Mucosa of descending colon (tissue), 3 donors: ENCODE data around the gene VOPP1. TPM values are rescaled to one million over a fixed set of nuclear protein-coding genes. Genes with fewer than 3 reads are reported as not detected.

Experiments
- ATAC-seq: fragments of 200-7000 bp; cut with Tn5 transposase; one replicate; pipeline ENCODE4 v1.9.1; 2020; ENCODE audit warnings: mild to moderate bottlenecking, moderate library complexity
- DNase-seq, 3 donors: peaks; one replicate each; pipeline ENCODE4 v3.0.0-alpha.2; 2020
- H3K36me3 ChIP-seq: fragments of 200-600 bp; one replicate; pipeline ENCODE4 v1.8.0; 2021; ENCODE audit warnings: low read depth, mild to moderate bottlenecking
- H3K4me1 ChIP-seq: fragments of 200-600 bp; one replicate; pipeline ENCODE4 v1.8.0; 2021; ENCODE audit warnings: low read depth, mild to moderate bottlenecking
- H3K4me3 ChIP-seq: fragments of 200-600 bp; one replicate; pipeline ENCODE4 v1.8.0; 2021; ENCODE audit warnings: mild to moderate bottlenecking
- H3K9me3 ChIP-seq: fragments of 200-600 bp; one replicate; pipeline ENCODE4 v1.8.0; 2021; ENCODE audit warnings: mild to moderate bottlenecking
- intact Hi-C, 2 donors: fragments of 100-400 bp; cut with DNase I in 1 of 2; cut with micrococcal nuclease in 1 of 2; formaldehyde crosslinking; loops; one replicate each; pipeline versions ENCODE4 v1.11.0 to v1.11.1; 2022; cut with DNase I, micrococcal nuclease
- total RNA-seq, 3 donors: library from RNA; stranded (reverse); fragmentation: NEBNext Ultra II Directional in 2 of 3; extraction: Animal tissue kit (Norgen Biotek cat#: 25700) in 2 of 3; gene quantifications; one replicate each; pipeline versions ENCODE4 v1.2.1 to v1.2.4, GENCODE V29; 2021 to 2023
- TF ChIP-seq, protein P1 (sequence below): fragments of 200-600 bp; IDR thresholded peaks from one replicate; pipeline ENCODE4 v1.8.0; 2022; ENCODE audit warnings: antibody characterized with exemption, mild to moderate bottlenecking
- donor health status: DM: no; HTN: no; CAD: no; lungs with moderate emphysema.
- donor health status: DM: no; HTN: no; CAD: no.
- donor health status: DM: no; HTN: yes; CAD: no.

Gene VOPP1
- total RNA-seq, 3 donors from 2014 or later, result 57.8 to 83.5 (median 75.2) TPM

DNA sequence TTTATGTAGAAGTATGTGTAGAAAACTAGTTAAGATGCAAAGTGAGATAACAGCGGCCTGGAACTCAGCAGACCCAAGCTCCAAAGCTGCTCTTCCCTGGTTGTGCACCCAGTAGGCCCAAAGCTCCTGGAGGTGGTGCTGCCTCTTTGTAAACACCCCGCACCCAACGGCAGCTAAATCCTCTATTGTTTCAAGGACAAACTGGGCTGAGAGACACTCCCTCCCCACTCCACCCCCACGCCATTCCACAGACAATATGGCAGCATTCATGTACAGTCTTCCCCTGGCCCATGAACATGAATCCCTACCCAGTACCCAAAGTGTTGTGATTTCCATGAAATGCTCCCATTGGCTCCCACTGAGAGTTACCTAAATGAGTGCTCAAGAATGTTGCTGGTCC lies 73.5 kb downstream of the VOPP1 start:
- TF ChIP-seq, protein P1, sequence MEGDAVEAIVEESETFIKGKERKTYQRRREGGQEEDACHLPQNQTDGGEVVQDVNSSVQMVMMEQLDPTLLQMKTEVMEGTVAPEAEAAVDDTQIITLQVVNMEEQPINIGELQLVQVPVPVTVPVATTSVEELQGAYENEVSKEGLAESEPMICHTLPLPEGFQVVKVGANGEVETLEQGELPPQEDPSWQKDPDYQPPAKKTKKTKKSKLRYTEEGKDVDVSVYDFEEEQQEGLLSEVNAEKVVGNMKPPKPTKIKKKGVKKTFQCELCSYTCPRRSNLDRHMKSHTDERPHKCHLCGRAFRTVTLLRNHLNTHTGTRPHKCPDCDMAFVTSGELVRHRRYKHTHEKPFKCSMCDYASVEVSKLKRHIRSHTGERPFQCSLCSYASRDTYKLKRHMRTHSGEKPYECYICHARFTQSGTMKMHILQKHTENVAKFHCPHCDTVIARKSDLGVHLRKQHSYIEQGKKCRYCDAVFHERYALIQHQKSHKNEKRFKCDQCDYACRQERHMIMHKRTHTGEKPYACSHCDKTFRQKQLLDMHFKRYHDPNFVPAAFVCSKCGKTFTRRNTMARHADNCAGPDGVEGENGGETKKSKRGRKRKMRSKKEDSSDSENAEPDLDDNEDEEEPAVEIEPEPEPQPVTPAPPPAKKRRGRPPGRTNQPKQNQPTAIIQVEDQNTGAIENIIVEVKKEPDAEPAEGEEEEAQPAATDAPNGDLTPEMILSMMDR, result no peak
- intact Hi-C loops, result no loop called here
- Histone ChIP-seq H3K9me3 (no peaks in the 10 kb centered on the region), H3K4me1 (no peaks in the 10 kb centered on the region), H3K4me3 (no peak overlapping the region), H3K36me3 (no peaks in the 10 kb centered on the region)
- ATAC-seq, result no peak
- DNase-seq, result no peak

DNA sequence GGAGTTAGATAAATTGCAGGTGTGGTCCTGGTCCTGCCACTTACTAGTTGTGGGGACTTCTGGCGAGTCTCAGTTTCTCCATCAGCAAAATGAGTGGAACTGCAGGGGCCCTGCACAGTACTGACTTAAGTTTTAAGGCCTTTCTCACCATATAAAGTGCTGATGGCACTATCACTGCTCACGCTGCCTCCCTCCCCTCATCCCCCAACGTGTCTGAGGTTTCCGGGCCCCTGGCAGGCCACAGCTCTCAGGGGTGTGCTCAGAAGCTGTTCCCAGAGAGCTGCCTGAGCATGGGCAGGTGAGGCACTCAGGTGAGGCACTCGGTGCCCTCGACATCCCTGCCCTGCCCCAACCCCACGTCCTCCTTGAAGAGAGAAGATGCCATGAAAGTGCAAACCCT lies 74.2 kb downstream of the VOPP1 start:
- H3K36me3 ChIP-seq, result no peaks in the 10 kb centered on the region
- H3K9me3 ChIP-seq, result no peaks in the 10 kb centered on the region

DNA sequence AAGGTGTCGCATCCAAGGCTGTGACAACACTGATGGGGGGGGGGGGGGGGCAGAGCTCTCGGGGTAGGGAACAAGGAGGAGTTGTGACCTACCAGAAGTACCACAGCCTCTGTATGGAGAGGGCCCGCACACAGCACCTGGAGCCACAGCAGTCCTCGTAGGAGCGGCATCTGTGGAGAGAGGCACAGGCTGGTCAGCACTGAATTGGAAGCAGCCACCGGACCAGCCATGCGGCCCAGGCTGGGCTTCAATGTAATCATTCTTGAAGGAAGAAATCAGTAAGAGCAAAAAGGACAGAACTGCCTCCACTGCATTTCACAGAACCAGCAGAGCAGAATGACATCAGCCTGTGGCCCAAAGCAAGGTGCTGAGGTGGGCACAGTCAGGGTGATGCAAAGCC lies 74.8 kb downstream of the VOPP1 start:
- ATAC-seq (no peak), DNase-seq (no peak)
- Histone ChIP-seq H3K4me3 (no peak overlapping the region), H3K4me1 (no peaks in the 10 kb centered on the region), H3K36me3 (no peaks in the 10 kb centered on the region), H3K9me3 (no peaks in the 10 kb centered on the region)
- TF ChIP-seq, protein P1, result no peak
- intact Hi-C loops, result no loop called here

More for the DNA sequence above, 74.2 kb downstream of the VOPP1 start:
- Histone ChIP-seq H3K4me3 (no peak overlapping the region), H3K4me1 (no peaks in the 10 kb centered on the region)
- intact Hi-C loops, result no loop called here
- TF ChIP-seq, protein P1, result no peak
- ATAC-seq (peak; percentile 22), DNase-seq (no peak)

DNA sequence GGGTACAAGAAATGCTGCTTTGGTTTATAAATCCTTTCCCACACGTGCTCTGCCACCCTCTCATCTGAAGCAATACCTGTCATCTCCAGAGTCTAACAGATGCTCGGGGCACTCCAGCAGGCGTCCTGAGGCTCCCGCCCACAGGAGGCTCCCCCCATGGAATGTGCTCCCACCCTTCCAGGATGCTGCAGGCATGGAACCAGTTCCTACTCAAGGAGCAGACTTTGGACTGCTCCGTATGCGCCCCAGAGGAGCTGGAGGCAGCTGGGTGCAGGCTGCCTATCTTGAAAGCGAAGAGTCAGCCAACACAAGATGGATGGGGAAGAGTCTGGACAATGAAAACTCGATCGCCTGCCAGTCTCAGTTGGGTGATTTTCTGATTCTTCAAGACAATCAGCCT lies 75.4 kb downstream of the VOPP1 start:
- no peaks in the 10 kb centered on the region for H3K9me3 ChIP-seq
- ATAC-seq (no peak), DNase-seq (no peak)
- no peak overlapping the region for H3K4me3 ChIP-seq
- TF ChIP-seq, protein P1, result no peak
- intact Hi-C loops, result no loop called here
- no peaks in the 10 kb centered on the region for H3K36me3 ChIP-seq
- H3K4me1 ChIP-seq, result no peaks in the 10 kb centered on the region

DNA sequence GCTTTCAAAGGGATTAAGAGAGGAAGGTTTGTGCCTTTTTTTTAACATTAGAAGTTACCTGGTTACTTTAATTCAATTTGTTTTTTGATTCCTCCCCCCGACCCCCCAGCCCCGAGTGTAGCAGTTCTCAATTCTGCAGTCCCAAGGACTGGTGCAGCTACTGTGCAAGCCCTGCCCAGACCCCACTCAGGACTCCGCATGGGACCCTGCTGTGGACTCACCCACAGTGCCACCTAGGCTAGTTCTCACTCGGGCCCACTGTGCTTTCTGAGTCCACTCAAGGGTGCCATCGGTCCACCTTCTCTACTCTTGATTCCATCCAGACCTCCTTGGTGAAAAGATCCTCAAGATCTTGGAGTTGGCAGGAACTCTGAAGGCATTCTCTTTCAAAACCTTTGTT lies 77.4 kb downstream of the VOPP1 start:
- no peaks in the 10 kb centered on the region for H3K36me3 ChIP-seq
- no peak for ATAC-seq
- H3K4me3 ChIP-seq, result no peak overlapping the region
- intact Hi-C loops, result no loop called here
- H3K4me1 ChIP-seq, result no peaks in the 10 kb centered on the region
- no peak for DNase-seq
- H3K9me3 ChIP-seq, result no peaks in the 10 kb centered on the region
- TF ChIP-seq, protein P1, result no peak

DNA sequence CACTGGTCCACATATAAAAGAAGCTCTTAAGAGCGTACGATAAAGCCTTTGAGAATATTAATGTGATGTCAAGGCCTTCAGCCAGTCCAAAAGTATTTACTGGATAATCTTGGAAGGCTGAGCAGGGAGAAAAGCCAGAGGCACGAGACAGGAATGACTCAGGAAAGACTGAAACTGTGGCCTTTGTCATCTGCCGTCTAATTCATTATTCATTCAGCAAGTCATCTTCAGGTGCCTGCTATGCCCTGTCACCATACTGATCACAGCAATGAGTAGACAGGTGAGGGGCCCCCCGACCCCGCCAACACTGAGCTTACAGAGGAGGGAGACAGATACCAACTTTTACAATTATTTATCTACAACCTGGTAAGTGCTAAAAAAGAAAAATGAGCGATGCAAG lies 78.9 kb downstream of the VOPP1 start:
- Histone ChIP-seq H3K9me3 (no peaks in the 10 kb centered on the region), H3K4me1 (no peaks in the 10 kb centered on the region), H3K4me3 (no peak overlapping the region), H3K36me3 (no peaks in the 10 kb centered on the region)
- no peak for ATAC-seq
- intact Hi-C loops, result no loop called here
- TF ChIP-seq, protein P1, result no peak
- no peak for DNase-seq
